Immature natural killer cell (primary cell): ENCODE results near the gene CST1. TPM values are rescaled to one million over a fixed set of nuclear protein-coding genes. Genes with fewer than 3 reads are reported as not detected.
"Not testable (repeated sequence)": the region's sequence is repeated elsewhere in the genome, so short reads cannot be mapped to it uniquely, and the experiment has no call there.

Experiments used
- DNase-seq, 3 donors: peaks; one replicate each; pipeline ENCODE4 v3.0.0; 2022; ENCODE audit warnings: mixed read lengths in 1 of 3
- H3K27ac Mint-ChIP-seq, 6 donors: one replicate each; pipeline ENCODE4 v1.8.0; 2020; ENCODE audit warnings: mixed read lengths in 6 of 6, mild to moderate bottlenecking in 5 of 6, inconsistent platforms in 4 of 6, moderate library complexity in 3 of 6
- H3K27me3 Mint-ChIP-seq, 3 donors: one replicate each; pipeline ENCODE4 v1.8.0; 2020 to 2021; ENCODE audit warnings: low read depth in 3 of 3, mild to moderate bottlenecking in 3 of 3, mixed read lengths in 3 of 3, moderate library complexity in 3 of 3, inconsistent platforms in 1 of 3
- H3K36me3 Mint-ChIP-seq, 3 donors: one replicate each; pipeline ENCODE4 v1.8.0; 2020; ENCODE audit warnings: mixed read lengths in 3 of 3, inconsistent platforms in 2 of 3, mild to moderate bottlenecking in 2 of 3
- H3K4me1 Mint-ChIP-seq, 2 donors: one replicate each; pipeline ENCODE4 v1.8.0; 2020; ENCODE audit warnings: inconsistent platforms in 2 of 2, mild to moderate bottlenecking in 2 of 2, mixed read lengths in 2 of 2, moderate library complexity in 1 of 2
- H3K4me3 Mint-ChIP-seq, 5 donors: one replicate each; pipeline ENCODE4 v1.8.0; 2020; ENCODE audit warnings: mild to moderate bottlenecking in 5 of 5, mixed read lengths in 5 of 5, inconsistent platforms in 3 of 5, moderate library complexity in 3 of 5
- H3K9me3 Mint-ChIP-seq, 6 donors: one replicate each; pipeline ENCODE4 v1.8.0; 2020; ENCODE audit warnings: mild to moderate bottlenecking in 6 of 6, mixed read lengths in 6 of 6, inconsistent platforms in 4 of 6, moderate library complexity in 3 of 6
- polyA plus RNA-seq, 3 donors: library from polyadenylated mRNA; unstranded; fragments of 300-500 nt; fragmentation: Illumina TruSeq; gene quantifications; one replicate each; pipeline ENCODE4 v1.2.3, GENCODE V29; 2021

The CST1 gene, protein sequence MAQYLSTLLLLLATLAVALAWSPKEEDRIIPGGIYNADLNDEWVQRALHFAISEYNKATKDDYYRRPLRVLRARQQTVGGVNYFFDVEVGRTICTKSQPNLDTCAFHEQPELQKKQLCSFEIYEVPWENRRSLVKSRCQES
- not detected for polyA plus RNA-seq

DNA sequence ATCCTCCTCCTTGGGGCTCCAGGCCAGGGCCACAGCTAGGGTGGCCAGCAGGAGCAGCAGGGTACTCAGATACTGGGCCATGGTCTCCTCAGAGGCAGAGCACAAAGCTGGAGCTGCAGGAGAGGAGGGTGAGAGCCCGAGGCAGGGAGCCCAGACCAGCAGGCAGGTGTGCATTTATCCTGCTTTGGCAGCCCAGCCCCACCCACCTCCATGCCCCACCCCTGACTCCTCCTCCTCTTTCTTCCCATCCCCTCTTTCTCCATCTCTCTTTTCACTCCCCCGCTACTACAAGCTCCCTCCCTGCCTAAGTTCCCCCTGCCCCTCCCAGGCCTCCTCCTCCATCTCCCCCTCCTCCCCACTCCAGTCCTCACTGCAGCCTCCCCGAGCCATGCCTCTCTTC lies at the start of gene CST1:
CST1 (minus strand) TSS at position 150 of the 400 bp plus-strand sequence; CDS start at position 81, 69 bp downstream.
- not testable (repeated sequence) for H3K36me3 Mint-ChIP-seq, H3K9me3 Mint-ChIP-seq

DNA sequence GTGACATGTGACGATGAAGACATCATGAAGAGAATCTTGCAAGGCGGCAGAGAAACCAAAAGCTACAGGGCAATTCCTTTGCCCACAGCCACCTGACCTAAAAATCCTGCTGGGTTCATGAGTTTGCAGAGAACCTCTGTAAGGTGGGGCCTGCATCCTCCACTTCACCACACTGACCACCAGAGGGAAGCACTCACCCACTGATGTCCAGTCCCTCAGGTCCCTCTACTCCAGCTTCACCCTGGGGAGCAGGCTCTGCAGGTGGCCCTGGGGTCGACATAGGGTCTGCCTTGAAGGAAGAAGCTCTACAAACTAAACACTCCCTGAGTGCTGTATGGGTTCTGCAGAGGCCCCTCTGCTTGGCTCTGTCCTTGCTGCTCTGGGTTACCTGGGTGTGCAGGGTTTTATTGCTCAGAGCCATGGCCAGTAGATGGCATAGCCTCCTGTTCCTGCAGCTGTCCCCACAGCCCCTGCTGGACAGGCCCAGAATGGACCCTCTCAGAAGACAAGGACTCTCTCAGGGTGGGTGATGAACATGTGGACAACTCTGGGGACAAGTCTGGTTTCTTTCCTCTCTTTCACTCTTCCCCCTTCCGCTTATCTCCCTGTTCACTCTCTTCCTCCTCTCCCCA lies 48.6 kb upstream of the CST1 start:
- H3K4me1 Mint-ChIP-seq, H3K27me3 Mint-ChIP-seq, H3K4me3 Mint-ChIP-seq, H3K36me3 Mint-ChIP-seq, H3K27ac Mint-ChIP-seq, H3K9me3 Mint-ChIP-seq, DNase-seq: not testable (repeated sequence)

More for the DNA sequence above, at the start of gene CST1:
- H3K27me3 Mint-ChIP-seq, H3K27ac Mint-ChIP-seq, H3K4me3 Mint-ChIP-seq, H3K4me1 Mint-ChIP-seq, DNase-seq: not testable (repeated sequence)

DNA sequence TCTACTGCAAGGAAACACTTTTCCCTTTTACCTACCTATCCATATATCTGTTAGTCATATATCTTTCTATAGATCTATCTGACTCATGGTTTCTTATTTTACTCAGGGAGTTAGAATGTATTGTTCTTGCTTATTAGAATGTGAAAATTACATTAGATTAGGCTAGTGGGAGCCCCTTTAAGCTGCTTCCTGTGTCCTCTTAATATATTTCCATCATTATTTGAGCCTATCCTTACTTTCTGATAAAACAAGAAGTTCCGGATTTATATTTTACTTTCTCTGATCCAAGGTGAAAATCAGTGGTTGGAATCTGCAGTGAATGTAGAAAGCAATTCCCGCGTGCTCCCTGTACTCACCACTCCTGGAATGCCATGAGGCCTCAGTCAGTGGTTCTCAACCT lies 44.8 kb upstream of the CST1 start:
- Mint-ChIP-seq H3K9me3 (no peaks in the 10 kb centered on the region), H3K4me1 (no peaks in the 10 kb centered on the region), H3K27me3 (peaks cover 2 to 6% (median 5%) of the 10 kb centered on the region in 3 donors), H3K27ac (no peak overlapping the region), H3K4me3 (no peak overlapping the region), H3K36me3 (no peaks in the 10 kb centered on the region)
- no peak for DNase-seq

DNA sequence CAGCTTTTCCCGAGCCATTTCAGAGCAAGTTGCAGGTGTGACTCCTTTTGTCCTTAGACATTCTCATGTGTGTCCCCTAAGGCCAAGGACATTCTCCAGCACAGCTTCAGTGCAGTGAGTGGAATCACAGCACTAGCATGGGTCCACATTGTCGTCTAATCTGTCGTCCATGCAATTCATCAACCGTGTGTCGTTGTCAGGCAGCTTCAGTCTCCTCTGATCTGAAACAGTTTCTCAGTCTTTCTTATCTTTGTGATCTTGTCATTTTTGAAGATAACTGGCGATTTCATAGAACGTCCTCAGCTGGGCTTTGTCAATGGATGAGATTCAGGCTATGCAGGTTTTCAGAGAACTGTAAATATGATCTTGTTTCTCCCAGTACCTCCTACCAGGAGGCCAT lies 44.1 kb upstream of the CST1 start:
- no peak for DNase-seq
- H3K27ac Mint-ChIP-seq: no peak overlapping the region
- H3K4me3 Mint-ChIP-seq: no peak overlapping the region
- peaks cover 4 to 6% (median 5%) of the 10 kb centered on the region in 3 donors for H3K27me3 Mint-ChIP-seq
- H3K4me1 Mint-ChIP-seq: no peaks in the 10 kb centered on the region
- no peaks in the 10 kb centered on the region for H3K9me3 Mint-ChIP-seq
- H3K36me3 Mint-ChIP-seq: no peaks in the 10 kb centered on the region

DNA sequence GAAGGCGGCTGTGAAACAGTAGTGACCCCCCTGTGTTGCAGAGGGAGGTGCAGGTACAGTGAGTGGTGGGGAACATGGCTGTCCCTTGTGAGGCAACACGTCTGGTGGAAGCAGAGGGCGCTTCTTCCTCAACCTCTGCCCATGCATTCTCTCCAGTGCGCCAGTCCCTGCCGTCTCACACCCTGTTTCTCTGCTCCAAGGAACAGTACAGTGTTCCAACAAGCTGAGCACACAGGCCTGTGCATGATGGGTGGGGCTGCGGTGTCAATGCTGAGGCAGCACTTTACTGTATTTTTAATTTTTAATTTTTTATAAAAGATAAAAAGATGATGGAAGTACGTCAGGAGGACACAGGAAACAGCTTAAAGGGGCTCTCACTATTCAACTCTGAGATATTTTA lies 43.3 kb upstream of the CST1 start:
- Mint-ChIP-seq H3K27me3 (peaks cover 6 to 8% (median 6%) of the 10 kb centered on the region in 3 donors), H3K36me3 (no peaks in the 10 kb centered on the region), H3K9me3 (no peaks in the 10 kb centered on the region), H3K4me3 (no peak overlapping the region), H3K27ac (no peak overlapping the region), H3K4me1 (no peaks in the 10 kb centered on the region)
- no peak for DNase-seq

DNA sequence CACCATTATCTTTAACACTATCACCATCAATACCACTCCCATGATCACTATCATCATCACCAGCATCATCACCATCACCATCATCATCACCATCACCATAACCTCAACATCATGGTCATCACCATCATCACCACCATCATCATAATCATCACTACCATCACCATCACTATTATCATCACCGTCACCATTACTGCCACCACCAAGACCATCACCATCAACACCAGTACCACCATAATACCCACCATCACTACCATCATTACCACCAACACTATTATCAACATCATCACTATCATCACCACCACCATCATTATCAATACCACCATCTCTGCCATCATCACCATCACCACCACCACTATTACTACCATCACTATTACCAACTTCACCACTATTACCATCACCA lies 32.7 kb upstream of the CST1 start:
- Mint-ChIP-seq H3K4me3 (no peak overlapping the region), H3K4me1 (no peaks in the 10 kb centered on the region), H3K9me3 (peaks cover 0 to 4% (median 0%) of the 10 kb centered on the region in 6 donors), H3K36me3 (no peaks in the 10 kb centered on the region), H3K27me3 (peaks cover 2 to 10% (median 8%) of the 10 kb centered on the region in 3 donors), H3K27ac (no peak overlapping the region)
- DNase-seq: no peak

DNA sequence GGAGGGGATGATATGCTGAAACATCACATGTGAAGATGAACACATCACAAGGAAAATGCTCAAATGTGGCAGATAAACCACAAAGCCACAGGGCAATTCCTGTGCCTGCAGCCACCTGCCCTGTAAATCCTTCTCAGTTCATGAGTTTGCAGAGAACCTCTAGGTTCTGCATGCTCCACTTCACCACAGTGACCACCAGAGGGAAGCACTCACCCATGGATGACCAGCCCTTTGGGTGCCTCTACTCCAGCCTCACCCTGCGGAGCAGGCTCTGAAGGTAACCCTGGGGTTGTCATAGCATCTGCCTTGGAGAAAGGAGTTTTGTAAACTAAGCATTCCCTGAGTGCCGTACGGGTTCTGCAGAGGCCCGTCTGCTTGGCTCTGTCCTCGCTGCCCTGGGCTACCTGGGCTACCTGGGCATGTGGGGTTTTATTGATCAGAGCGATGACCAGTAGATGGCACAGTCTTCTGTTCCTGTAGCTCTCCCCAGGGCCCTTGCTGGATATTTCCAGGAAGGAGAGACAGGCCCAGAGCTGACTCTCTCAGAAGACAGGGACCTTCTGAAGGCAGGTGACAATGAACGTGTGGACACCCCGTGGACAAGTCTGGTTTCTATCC lies 31.7 kb upstream of the CST1 start:
- H3K27ac Mint-ChIP-seq: no peak overlapping the region
- no peak for DNase-seq
- H3K4me3 Mint-ChIP-seq: no peak overlapping the region
- no peaks in the 10 kb centered on the region for H3K4me1 Mint-ChIP-seq
- H3K36me3 Mint-ChIP-seq: no peaks in the 10 kb centered on the region
- H3K9me3 Mint-ChIP-seq: peaks cover 0 to 2% (median 0%) of the 10 kb centered on the region in 6 donors
- peaks cover 0 to 8% (median 7%) of the 10 kb centered on the region in 3 donors for H3K27me3 Mint-ChIP-seq

DNA sequence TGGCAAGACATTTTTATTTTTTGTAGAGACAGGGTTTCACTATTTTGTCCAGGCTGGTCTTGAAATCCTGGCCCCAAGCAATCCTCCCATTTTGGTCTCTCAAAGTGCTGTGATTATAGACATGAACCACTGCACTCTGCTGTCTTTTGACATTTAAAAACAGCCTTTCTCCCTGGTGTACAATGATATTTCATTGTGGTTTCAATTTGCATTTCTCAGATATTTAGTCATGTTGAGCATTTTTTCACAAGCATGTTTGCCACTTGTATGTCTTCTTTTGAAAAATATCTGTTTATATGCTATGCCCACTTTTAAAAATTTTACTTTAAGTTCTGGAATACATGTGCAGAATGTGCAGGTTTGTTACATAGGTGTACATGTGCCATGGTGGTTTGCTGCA lies 27.9 kb upstream of the CST1 start:
- H3K4me3 Mint-ChIP-seq, H3K4me1 Mint-ChIP-seq, DNase-seq, H3K36me3 Mint-ChIP-seq, H3K9me3 Mint-ChIP-seq, H3K27ac Mint-ChIP-seq: not testable (repeated sequence)
- peaks cover 0 to 12% (median 5%) of the 10 kb centered on the region in 3 donors for H3K27me3 Mint-ChIP-seq

DNA sequence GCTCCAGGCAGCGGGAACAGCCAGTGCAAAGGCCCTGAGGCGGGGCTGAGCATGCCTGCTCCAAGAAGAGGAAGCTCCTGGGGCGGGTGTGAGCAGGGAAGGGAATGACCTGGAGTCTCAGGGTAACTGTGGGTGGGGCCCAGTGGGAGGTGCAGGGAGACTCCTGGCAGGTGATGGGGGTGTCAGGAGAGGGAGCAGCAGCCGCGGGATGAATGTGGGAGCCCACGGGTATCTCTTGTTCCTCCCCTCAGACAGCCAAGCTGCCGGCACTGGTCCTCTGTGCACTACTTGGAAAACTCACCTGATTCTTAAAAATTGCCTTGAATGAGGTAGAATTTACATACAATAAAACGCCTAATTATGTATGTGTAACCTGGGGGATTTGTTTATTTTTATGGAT lies 26.6 kb upstream of the CST1 start:
- not testable (repeated sequence) for H3K4me3 Mint-ChIP-seq, DNase-seq, H3K27ac Mint-ChIP-seq, H3K4me1 Mint-ChIP-seq, H3K9me3 Mint-ChIP-seq, H3K36me3 Mint-ChIP-seq
- H3K27me3 Mint-ChIP-seq: peaks cover 5 to 16% (median 6%) of the 10 kb centered on the region in 3 donors

DNA sequence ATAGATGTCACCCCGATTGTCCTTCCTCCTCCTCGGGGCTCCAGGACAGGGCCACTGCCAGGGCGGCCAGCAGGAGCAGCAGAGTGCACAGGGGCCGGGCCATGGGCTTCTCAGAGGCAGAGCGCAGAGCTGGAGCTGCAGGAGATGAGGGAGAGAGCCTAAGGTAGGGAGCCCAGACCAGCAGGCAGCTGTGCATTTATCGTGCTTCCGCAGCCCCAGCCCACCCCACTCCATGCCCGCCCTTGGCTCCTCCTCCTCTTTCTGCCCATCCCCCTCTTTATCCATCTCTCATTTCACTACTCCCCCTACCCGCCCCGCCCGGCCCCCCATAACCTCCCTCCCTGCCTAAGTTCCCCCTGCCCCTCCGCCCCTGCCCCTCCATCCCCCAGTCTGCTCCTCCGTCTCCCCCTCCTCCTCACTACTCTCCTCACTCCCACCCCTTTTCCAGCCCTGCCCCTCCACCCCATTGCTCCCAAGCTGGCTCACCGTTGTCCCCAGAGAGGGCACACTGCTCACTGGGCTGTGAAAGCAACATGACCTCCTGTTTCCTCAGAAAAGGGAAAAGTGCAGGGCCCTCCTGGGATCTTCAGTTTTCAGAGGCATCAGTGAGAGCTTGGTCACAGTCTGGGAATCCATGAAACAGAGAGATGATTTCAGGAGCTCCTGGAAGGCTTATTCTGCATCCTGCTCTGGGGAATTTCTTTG lies 25.5 kb upstream of the CST1 start:
- no peak for DNase-seq
- Mint-ChIP-seq H3K27me3 (peaks cover 5 to 16% (median 6%) of the 10 kb centered on the region in 3 donors), H3K4me3 (no peak overlapping the region), H3K27ac (no peak overlapping the region), H3K4me1 (no peaks in the 10 kb centered on the region), H3K9me3 (no peaks in the 10 kb centered on the region), H3K36me3 (no peaks in the 10 kb centered on the region)

DNA sequence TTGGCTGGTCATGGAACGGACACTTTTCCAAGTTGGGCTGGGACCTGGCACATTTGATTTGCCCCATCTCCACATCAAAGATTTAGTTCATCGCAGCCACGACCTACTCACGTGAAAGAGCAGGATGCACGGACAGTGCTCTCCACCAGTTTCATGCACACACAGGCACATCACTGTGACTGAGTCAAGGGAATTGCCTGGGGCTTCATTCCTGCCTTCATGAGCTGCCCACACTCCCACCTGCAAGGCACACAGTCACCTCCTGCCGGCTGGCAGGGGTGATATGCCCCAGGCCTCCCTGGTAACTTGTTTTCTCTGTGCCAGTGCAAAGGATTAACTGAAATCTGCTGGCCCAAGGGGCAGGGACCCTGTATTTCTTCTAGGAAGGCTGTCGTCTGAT lies 23.3 kb upstream of the CST1 start:
- H3K4me1 Mint-ChIP-seq: no peaks in the 10 kb centered on the region
- H3K4me3 Mint-ChIP-seq: no peak overlapping the region
- no peak overlapping the region for H3K27ac Mint-ChIP-seq
- H3K27me3 Mint-ChIP-seq: peaks cover 1 to 10% (median 5%) of the 10 kb centered on the region in 3 donors
- no peak for DNase-seq
- no peaks in the 10 kb centered on the region for H3K36me3 Mint-ChIP-seq
- no peaks in the 10 kb centered on the region for H3K9me3 Mint-ChIP-seq

DNA sequence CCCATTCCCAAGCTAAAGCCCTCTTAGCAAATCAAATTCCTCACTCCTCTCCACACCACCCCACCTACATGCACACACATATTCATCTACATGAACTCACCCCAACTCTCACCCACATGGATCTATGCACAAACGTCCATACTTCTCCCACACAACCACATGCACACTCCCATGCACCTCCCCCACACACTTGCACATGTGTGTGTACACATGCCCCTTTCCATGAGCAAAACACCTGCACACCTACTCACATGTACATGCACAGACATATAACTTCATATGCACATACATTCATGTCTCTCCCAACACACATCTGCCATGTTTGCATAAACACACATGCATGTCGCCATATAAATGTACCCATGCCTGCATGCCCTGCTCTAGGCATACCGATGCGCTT lies 22.8 kb upstream of the CST1 start:
- no peak for DNase-seq
- no peak overlapping the region for H3K27ac Mint-ChIP-seq
- no peak overlapping the region for H3K4me3 Mint-ChIP-seq
- H3K36me3 Mint-ChIP-seq: no peaks in the 10 kb centered on the region
- no peaks in the 10 kb centered on the region for H3K4me1 Mint-ChIP-seq
- no peaks in the 10 kb centered on the region for H3K9me3 Mint-ChIP-seq
- peaks cover 1 to 9% (median 5%) of the 10 kb centered on the region in 3 donors for H3K27me3 Mint-ChIP-seq

DNA sequence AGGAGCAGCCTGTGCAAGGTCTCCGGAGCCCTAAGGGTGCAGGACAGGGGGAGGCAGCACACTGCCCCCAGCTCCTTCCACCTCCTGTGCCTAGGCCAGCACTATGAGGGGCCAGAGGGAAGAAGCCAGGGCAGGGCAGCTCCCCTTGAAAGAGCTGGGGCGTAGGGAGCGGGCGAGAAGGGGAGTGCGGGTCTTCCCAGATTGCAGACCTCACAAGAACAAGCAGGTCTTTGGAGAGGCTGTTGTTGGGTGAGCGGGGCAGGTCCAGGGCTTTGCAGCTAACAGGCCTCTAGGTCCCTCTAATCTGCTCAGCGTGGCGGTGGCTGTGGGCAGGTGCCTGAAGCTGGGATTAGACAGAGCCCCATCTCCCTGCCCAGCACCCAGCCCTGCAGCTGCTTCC lies 22.4 kb upstream of the CST1 start:
- Mint-ChIP-seq H3K4me3 (no peak overlapping the region), H3K27ac (no peak overlapping the region), H3K9me3 (no peaks in the 10 kb centered on the region), H3K4me1 (no peaks in the 10 kb centered on the region), H3K36me3 (no peaks in the 10 kb centered on the region), H3K27me3 (peaks cover 1 to 9% (median 5%) of the 10 kb centered on the region in 3 donors)
- no peak for DNase-seq

DNA sequence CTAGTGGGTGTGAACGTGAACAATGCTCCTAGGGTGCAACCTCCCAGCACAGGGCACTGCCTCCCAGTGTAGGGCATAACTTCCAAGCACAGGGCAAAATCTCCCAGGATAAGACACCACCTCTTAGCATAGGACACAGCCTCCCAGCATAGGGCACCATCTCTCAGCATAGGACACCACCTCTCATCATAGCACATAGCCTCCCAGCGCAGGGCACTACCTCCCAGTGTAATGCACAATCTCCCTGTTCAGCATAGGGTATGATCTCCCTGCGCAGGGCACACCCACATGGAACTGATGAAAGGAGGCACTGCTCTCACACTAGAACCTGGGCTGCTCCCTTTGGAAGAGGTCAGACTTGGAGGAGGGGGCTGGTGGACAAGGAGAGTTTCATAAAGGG lies 21.3 kb upstream of the CST1 start:
- Mint-ChIP-seq H3K27ac (no peak overlapping the region), H3K36me3 (no peaks in the 10 kb centered on the region), H3K27me3 (peaks cover 1 to 14% (median 6%) of the 10 kb centered on the region in 3 donors), H3K4me1 (no peaks in the 10 kb centered on the region), H3K9me3 (no peaks in the 10 kb centered on the region), H3K4me3 (no peak overlapping the region)
- DNase-seq: no peak
